Endothelial cell (in vitro differentiated cells): Measurements from ENCODE around the gene KMT5C. TPM values are rescaled to one million over a fixed set of nuclear protein-coding genes. Genes with fewer than 3 reads are reported as not detected.

Experiments used
- DNase-seq: peaks from one replicate; pipeline ENCODE4 v3.0.0; 2021; ENCODE audit warnings: low spot score
- H3K27ac Mint-ChIP-seq: one replicate; pipeline ENCODE4 v1.8.0; 2021; ENCODE audit warnings: mixed read lengths, inconsistent platforms; ENCODE audit not compliant: unreplicated experiment
- H3K27me3 Mint-ChIP-seq: one replicate; pipeline ENCODE4 v1.8.0; 2021; ENCODE audit warnings: mild to moderate bottlenecking, moderate library complexity, mixed read lengths, inconsistent platforms; ENCODE audit not compliant: unreplicated experiment
- H3K36me3 Mint-ChIP-seq: one replicate; pipeline ENCODE4 v1.8.0; 2021; ENCODE audit warnings: mild to moderate bottlenecking, low read depth, mixed read lengths, inconsistent platforms; ENCODE audit not compliant: unreplicated experiment
- H3K4me1 Mint-ChIP-seq: one replicate; pipeline ENCODE4 v1.8.0; 2021; ENCODE audit warnings: mild to moderate bottlenecking, mixed read lengths, inconsistent platforms; ENCODE audit not compliant: unreplicated experiment
- H3K4me3 Mint-ChIP-seq: one replicate; pipeline ENCODE4 v1.8.0; 2021; ENCODE audit warnings: mild to moderate bottlenecking, mixed read lengths, inconsistent platforms; ENCODE audit not compliant: unreplicated experiment
- H3K9me3 Mint-ChIP-seq: one replicate; pipeline ENCODE4 v1.8.0; 2021; ENCODE audit warnings: mixed read lengths, inconsistent platforms; ENCODE audit not compliant: unreplicated experiment
- CTCF ChIP-seq: fragments of 200-600 bp; sonication (generic); IDR thresholded peaks from one replicate; pipeline ENCODE4 v1.5.0; 2021; ENCODE audit warnings: antibody characterized with exemption; ENCODE audit not compliant: unreplicated experiment
- total RNA-seq: library from RNA; stranded (reverse); fragmentation: NEBNext Ultra II Directional; extraction: Animal tissue kit (Norgen Biotek cat#: 25700); gene quantifications from one replicate; pipeline ENCODE4 v1.2.1, GENCODE V29; 2021; ENCODE audit not compliant: unreplicated experiment

KMT5C gene
- total RNA-seq, 1 donor from 2014 or later, result 18.4 TPM

DNA sequence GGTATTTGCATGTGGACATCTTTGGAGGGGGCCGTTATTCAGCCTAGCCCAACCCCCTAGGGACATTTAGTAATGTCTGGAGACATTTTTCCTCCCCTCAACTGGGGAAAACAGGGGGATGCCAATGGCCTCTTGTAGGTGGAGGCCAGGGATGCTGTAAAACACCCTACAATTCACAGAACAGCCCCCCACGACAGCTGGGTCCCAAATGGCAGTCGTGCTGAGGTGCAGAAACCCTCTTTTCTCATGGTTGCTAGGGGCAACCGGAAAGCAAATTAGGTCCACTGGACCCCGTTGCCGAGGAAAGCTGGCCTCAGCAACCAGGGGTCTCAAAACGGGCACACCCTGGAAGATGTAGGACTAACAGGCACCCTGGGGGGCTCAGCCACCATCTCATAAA lies 29.2 kb upstream of the KMT5C start:
- no peak for TF ChIP-seq CTCF
- Mint-ChIP-seq H3K36me3 (peaks cover 16% of the 10 kb centered on the region), H3K4me3 (no peak overlapping the region), H3K9me3 (no peaks in the 10 kb centered on the region), H3K27ac (no peak overlapping the region), H3K27me3 (peaks cover 18% of the 10 kb centered on the region), H3K4me1 (peaks cover 6% of the 10 kb centered on the region)
- no peak for DNase-seq

GRCh38 chr19:55311397-55311796 lies 28.3 kb upstream of the KMT5C start:
- peaks cover 10% of the 10 kb centered on the region for H3K36me3 Mint-ChIP-seq
- H3K27me3 Mint-ChIP-seq, result peaks cover 14% of the 10 kb centered on the region
- H3K9me3 Mint-ChIP-seq, result no peaks in the 10 kb centered on the region
- H3K27ac Mint-ChIP-seq, result no peak overlapping the region
- no peak overlapping the region for H3K4me3 Mint-ChIP-seq
- DNase-seq, result no peak
- H3K4me1 Mint-ChIP-seq, result no peaks in the 10 kb centered on the region
- TF ChIP-seq CTCF, result no peak

GRCh38 chr19:55311797-55312196 lies 27.9 kb upstream of the KMT5C start:
- H3K9me3 Mint-ChIP-seq, result no peaks in the 10 kb centered on the region
- no peak for DNase-seq
- no peaks in the 10 kb centered on the region for H3K4me1 Mint-ChIP-seq
- no peak overlapping the region for H3K27ac Mint-ChIP-seq
- H3K4me3 Mint-ChIP-seq, result no peak overlapping the region
- peaks cover 14% of the 10 kb centered on the region for H3K27me3 Mint-ChIP-seq
- TF ChIP-seq CTCF, result no peak
- peaks cover 8% of the 10 kb centered on the region for H3K36me3 Mint-ChIP-seq

- Mint-ChIP-seq H3K4me3 (peak overlapping the region; percentile 48), H3K27me3 (peaks cover 16% of the 10 kb centered on the region), H3K27ac (peak overlapping the region; percentile 2)
Observed at GRCh38 chr19:55312621-55313512, 26.8 kb upstream of the KMT5C start.

More at GRCh38 chr19:55312621-55313512, 26.8 kb upstream of the KMT5C start:
- no peak for TF ChIP-seq CTCF
- Mint-ChIP-seq H3K4me1 (no peaks in the 10 kb centered on the region), H3K9me3 (no peaks in the 10 kb centered on the region), H3K36me3 (peaks cover 4% of the 10 kb centered on the region)
- DNase-seq, result no peak
